Tibial artery (tissue), 4 donors: ENCODE measurements around the gene TBC1D2B.

Source experiments
- DNase-seq, 2 donors: peaks; one replicate each; pipeline ENCODE4 v3.0.0-alpha.2; 2019
- H3K27ac ChIP-seq, 2 donors: fragments of 200-600 bp; sonication (generic) in 1 of 2; 1 replicate in 1 of 2; 2 replicates in 1 of 2; pipeline ENCODE4 v1.5.1; 2018 to 2019; ENCODE audit warnings: mild to moderate bottlenecking in 1 of 2
- H3K27me3 ChIP-seq, 2 donors: fragments of 200-600 bp; sonication (generic) in 1 of 2; one replicate each; pipeline versions ENCODE4 v1.5.1 to v1.6.0; 2016 to 2019
- H3K36me3 ChIP-seq, 3 donors: fragments of 200-600 bp; sonication (generic) in 2 of 3; one replicate each; pipeline ENCODE4 v1.5.1; 2016 to 2019; ENCODE audit warnings: mild to moderate bottlenecking in 2 of 3
- H3K4me1 ChIP-seq, 4 donors: fragments of 200-600 bp; sonication (generic) in 2 of 4; 1 replicate in 3 of 4; 2 replicates in 1 of 4; pipeline ENCODE4 v1.5.1; 2016 to 2019
- H3K4me3 ChIP-seq, 2 donors: fragments of 200-600 bp; sonication (generic) in 1 of 2; 1 replicate in 1 of 2; 2 replicates in 1 of 2; pipeline ENCODE4 v1.5.1; 2018 to 2019; ENCODE audit warnings: mild to moderate bottlenecking in 2 of 2
- H3K9me3 ChIP-seq, 3 donors: fragments of 200-600 bp; sonication (generic) in 1 of 3; one replicate each; pipeline ENCODE4 v1.5.1; 2016 to 2019
- intact Hi-C: fragments of 100-400 bp; cut with DNase I; formaldehyde crosslinking; loops from one replicate; pipeline ENCODE4 v1.15.0; 2023; ENCODE audit warnings: low total_unique reads
- TF ChIP-seq, protein P1 (sequence below), 2 experiments: fragments of 200-600 bp in 1 of 2; fragments of 450-650 bp in 1 of 2; IDR thresholded peaks; one replicate each; pipeline ENCODE4 v1.5.1; 2017 to 2019; ENCODE audit warnings: antibody characterized with exemption in 2 of 2, mild to moderate bottlenecking in 1 of 2, moderate library complexity in 1 of 2

TBC1D2B gene

DNA sequence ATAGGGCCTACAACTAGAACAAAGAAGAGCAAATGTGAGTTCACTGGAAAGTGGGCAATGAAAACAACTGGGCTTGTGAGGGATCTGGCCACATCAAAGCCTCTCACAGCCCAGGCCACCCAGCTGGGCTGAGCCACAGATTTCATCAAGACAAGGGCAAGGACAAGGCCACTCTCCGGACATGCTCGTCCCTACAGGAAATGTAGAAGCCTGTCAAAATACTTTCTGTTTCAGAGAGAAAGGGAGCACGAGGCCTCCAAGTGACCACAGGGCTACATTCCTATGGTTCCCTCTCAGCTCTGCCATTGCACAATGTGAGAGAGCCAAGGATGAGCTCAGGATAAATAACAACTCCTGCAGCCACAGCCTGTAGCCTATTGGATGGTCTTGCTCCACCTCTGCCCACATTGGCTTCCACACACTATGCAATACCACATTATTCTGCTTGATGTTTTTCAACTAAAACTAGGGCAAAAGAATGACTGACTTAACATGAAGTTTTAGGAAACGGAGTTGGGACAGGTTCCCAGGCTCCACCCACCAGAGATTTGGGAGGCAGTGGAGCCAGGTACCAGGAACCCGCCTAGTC, 12.1 kb downstream of the TBC1D2B start:
- Histone ChIP-seq H3K4me1 (peaks cover 0 to 100% (median 80%) of the 10 kb centered on the region in 4 donors), H3K9me3 (no peaks in the 10 kb centered on the region), H3K27me3 (no peaks in the 10 kb centered on the region), H3K4me3 (peak overlapping the region in 1 of 2 donors; percentile 22), H3K27ac (peak overlapping the region; percentile 81 to 87), H3K36me3 (no peaks in the 10 kb centered on the region)
- peak; percentile 91 to 94 for DNase-seq
- TF ChIP-seq, protein P1, sequence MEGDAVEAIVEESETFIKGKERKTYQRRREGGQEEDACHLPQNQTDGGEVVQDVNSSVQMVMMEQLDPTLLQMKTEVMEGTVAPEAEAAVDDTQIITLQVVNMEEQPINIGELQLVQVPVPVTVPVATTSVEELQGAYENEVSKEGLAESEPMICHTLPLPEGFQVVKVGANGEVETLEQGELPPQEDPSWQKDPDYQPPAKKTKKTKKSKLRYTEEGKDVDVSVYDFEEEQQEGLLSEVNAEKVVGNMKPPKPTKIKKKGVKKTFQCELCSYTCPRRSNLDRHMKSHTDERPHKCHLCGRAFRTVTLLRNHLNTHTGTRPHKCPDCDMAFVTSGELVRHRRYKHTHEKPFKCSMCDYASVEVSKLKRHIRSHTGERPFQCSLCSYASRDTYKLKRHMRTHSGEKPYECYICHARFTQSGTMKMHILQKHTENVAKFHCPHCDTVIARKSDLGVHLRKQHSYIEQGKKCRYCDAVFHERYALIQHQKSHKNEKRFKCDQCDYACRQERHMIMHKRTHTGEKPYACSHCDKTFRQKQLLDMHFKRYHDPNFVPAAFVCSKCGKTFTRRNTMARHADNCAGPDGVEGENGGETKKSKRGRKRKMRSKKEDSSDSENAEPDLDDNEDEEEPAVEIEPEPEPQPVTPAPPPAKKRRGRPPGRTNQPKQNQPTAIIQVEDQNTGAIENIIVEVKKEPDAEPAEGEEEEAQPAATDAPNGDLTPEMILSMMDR (IDR thresholded peaks at IDR 0.05) = no peak
- intact Hi-C loops = loop anchor here (5.0 kb wide), 1 partner anchor 53 kb away; no protein-coding TSS in a partner anchor

DNA sequence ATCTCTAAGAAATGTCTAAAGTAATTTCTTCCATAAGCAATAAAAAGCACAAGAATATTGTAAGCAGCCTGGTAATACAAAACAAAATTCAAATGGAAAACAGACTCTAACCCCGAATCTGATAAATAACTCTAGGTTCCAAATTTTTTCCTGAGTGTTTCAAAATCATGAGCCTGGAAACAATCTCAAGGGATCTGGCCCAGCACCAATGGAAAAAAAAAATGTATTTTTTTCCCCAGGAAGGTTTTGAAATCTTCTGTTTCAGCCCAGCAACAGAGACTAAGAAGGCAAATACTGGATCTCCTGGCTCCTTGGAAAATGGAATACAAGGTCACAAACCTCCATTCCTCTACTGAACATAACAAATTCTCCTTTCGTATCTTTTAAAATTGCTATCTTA, 13.0 kb downstream of the TBC1D2B start:
- Histone ChIP-seq H3K9me3 (no peaks in the 10 kb centered on the region), H3K4me3 (peak overlapping the region in 1 of 2 donors; percentile 22), H3K27me3 (no peaks in the 10 kb centered on the region), H3K36me3 (no peaks in the 10 kb centered on the region), H3K27ac (peak overlapping the region; percentile 81 to 87), H3K4me1 (peaks cover 0 to 100% (median 77%) of the 10 kb centered on the region in 4 donors)
- TF ChIP-seq, protein P1 (IDR thresholded peaks at IDR 0.05) = no peak
- intact Hi-C loops = no loop called here
- DNase-seq = peak in 1 of 2 donors; percentile 4

DNA sequence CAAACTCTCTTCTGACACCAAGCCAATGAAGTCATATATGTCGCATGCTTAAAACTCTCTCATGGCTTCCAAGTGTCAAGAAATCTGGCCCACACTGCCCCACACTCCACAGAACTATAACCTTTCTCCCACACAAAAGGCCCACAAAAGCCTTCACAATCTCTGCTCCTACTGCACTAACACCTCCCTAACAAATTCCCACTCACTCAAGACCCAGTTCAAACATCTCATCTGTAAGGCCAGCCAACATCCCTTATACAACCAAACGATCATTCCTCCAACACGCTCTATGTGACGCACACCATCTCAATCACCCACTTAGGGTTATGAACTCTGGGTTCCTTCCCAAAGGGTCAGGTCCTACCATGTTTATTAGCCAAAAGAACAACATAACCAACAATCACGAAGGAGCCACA, 13.5 kb downstream of the TBC1D2B start:
- Histone ChIP-seq H3K4me3 (no peak overlapping the region), H3K27me3 (no peaks in the 10 kb centered on the region), H3K9me3 (no peaks in the 10 kb centered on the region), H3K27ac (peak overlapping the region; percentile 81 to 87), H3K4me1 (peaks cover 0 to 100% (median 78%) of the 10 kb centered on the region in 4 donors), H3K36me3 (no peaks in the 10 kb centered on the region)
- TF ChIP-seq, protein P1 (IDR thresholded peaks at IDR 0.05) = no peak
- intact Hi-C loops = no loop called here
- peak in 1 of 2 donors; percentile 48 for DNase-seq

DNA sequence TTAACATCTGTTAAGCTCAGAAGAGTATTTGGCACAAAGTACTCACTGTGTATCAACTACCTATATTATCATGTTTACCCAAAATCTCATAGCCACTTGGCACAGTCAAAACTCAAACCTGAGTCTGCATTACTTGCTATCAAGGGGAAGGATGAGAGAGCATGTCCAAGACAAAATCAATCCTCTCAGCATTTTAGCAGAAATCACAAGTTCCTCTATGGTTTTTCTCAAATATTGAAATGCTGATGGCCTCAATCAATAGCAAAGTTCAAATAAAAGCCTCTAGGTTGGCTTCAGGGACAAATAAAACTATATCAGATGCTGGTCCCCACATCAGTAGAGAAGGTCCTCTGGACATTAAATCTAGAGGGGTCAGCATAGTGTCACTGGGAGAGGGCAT, 14.3 kb downstream of the TBC1D2B start:
- H3K4me1 ChIP-seq = peaks cover 0 to 100% (median 76%) of the 10 kb centered on the region in 4 donors
- no peaks in the 10 kb centered on the region for H3K27me3 ChIP-seq
- DNase-seq = no peak
- intact Hi-C loops = no loop called here
- H3K27ac ChIP-seq = peak overlapping the region; percentile 81 to 87
- no peak overlapping the region for H3K4me3 ChIP-seq
- no peaks in the 10 kb centered on the region for H3K9me3 ChIP-seq
- TF ChIP-seq, protein P1 (IDR thresholded peaks at IDR 0.05) = no peak
- no peaks in the 10 kb centered on the region for H3K36me3 ChIP-seq

DNA sequence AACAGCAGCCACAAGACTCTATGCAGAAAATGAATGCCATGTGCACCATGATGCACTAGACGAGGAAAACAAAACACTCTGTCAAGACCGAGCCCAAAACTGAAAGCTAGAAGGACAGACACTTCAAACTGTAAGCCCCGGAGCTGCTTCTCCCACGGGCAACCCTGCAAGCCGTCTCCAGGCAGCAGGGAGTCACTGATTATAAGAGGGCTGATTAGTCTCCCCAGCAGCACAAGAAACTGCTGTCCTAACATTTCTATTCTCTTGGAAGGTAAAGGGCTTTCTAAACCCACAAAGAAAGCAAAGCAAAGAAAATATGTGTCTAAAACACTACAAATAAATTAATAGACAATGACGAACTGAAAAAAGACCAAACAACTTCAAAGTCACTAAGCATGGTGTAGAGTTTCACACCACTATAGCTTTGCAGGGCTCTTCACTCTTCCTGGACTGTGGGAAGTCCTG, 15.5 kb downstream of the TBC1D2B start:
- Histone ChIP-seq H3K4me3 (no peak overlapping the region), H3K36me3 (no peaks in the 10 kb centered on the region), H3K27me3 (no peaks in the 10 kb centered on the region), H3K9me3 (no peaks in the 10 kb centered on the region), H3K4me1 (peaks cover 0 to 100% (median 69%) of the 10 kb centered on the region in 4 donors), H3K27ac (peak overlapping the region; percentile 81 to 87)
- TF ChIP-seq, protein P1 (IDR thresholded peaks at IDR 0.05) = no peak
- peak in 1 of 2 donors; percentile 65 for DNase-seq
- intact Hi-C loops = no loop called here
